Measurements from ENCODE around the gene CHRNB2.

DNA sequence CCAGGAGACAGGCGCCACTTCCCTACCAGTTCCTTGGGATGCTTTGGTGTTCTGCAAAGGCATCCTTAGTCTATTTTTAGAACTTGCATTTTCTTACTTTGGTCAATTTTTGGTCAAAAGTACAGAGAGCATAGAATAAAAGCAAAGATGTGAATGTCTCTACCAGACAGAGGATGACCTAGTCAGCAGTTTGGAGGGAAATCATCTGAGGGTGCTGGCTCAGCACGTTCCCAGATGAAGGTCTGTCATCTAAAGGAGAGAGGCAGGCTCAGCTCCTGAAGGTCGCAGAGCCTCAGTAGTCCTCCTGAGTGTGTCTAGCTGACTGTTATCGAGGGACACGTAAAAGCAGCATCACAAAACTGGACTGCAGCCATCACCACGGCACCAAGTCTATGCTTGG is 15.3 kb downstream of the CHRNB2 start:
- TF ChIP-seq, protein P1, sequence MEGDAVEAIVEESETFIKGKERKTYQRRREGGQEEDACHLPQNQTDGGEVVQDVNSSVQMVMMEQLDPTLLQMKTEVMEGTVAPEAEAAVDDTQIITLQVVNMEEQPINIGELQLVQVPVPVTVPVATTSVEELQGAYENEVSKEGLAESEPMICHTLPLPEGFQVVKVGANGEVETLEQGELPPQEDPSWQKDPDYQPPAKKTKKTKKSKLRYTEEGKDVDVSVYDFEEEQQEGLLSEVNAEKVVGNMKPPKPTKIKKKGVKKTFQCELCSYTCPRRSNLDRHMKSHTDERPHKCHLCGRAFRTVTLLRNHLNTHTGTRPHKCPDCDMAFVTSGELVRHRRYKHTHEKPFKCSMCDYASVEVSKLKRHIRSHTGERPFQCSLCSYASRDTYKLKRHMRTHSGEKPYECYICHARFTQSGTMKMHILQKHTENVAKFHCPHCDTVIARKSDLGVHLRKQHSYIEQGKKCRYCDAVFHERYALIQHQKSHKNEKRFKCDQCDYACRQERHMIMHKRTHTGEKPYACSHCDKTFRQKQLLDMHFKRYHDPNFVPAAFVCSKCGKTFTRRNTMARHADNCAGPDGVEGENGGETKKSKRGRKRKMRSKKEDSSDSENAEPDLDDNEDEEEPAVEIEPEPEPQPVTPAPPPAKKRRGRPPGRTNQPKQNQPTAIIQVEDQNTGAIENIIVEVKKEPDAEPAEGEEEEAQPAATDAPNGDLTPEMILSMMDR (IDR thresholded peaks at IDR 0.05) = no peak
- no peak for TF ChIP-seq POLR2A (IDR thresholded peaks at IDR 0.05)

All from ovary (tissue), 3 donors.